H1 (cell line): ENCODE data around the gene ALPL. TPM values are rescaled to one million over a fixed set of nuclear protein-coding genes. Genes with fewer than 3 reads are reported as not detected.

ENCODE experiments used
- CTCF ChIA-PET: fragments of 300-600 bp; sonication (Branson Sonifier 250); formaldehyde crosslinking; loops from one replicate; lab custom pipeline; 2021; ENCODE audit not compliant: partially characterized antibody; lab: Charles Lee
- POLR2A ChIA-PET: fragments of 300-600 bp; sonication (Branson Sonifier 250); formaldehyde crosslinking; loops from one replicate; lab custom pipeline; 2021; ENCODE audit warnings: inconsistent platforms; ENCODE audit not compliant: partially characterized antibody; lab: Charles Lee
- DNase-seq, 2 experiments: peaks; one replicate each; pipeline versions ENCODE4 v3.0.0 to v3.0.0-alpha.2; 2010 to 2022; ENCODE audit warnings: low spot score in 2 of 2, low read depth in 1 of 2, mixed read lengths in 1 of 2
- FAIRE-seq: peaks from 2 replicates; lab custom pipeline; 2011; peaks lifted over from hg19 to GRCh38; lab: Jason Lieb, UNC
- H2AFZ ChIP-seq: 2 replicates; pipeline ENCODE4 v1.8.1; 2012; ENCODE audit warnings: low read length, inconsistent platforms
- H2AK5ac ChIP-seq: 2 replicates; pipeline ENCODE4 v1.6.1; 2013; ENCODE audit warnings: low read depth, low read length
- H2BK120ac ChIP-seq: replicated peaks from 2 replicates; pipeline ENCODE3; 2013; ENCODE audit warnings: low read depth, low read length, inconsistent platforms
- H2BK12ac ChIP-seq: 2 replicates; pipeline ENCODE4 v1.6.1; 2013; ENCODE audit warnings: low read depth, low read length
- H2BK15ac ChIP-seq: 2 replicates; pipeline ENCODE4 v1.6.1; 2013; ENCODE audit warnings: low read length
- H2BK20ac ChIP-seq: 2 replicates; pipeline ENCODE4 v1.6.1; 2013; ENCODE audit warnings: low read length
- H2BK5ac ChIP-seq: 2 replicates; pipeline ENCODE4 v1.6.1; 2013; ENCODE audit warnings: low read depth, low read length
- H3K14ac ChIP-seq: 2 replicates; pipeline ENCODE4 v1.6.1; 2013; ENCODE audit warnings: inconsistent platforms; ENCODE audit not compliant: insufficient read length
- H3K18ac ChIP-seq: 2 replicates; pipeline ENCODE4 v1.6.1; 2013; ENCODE audit warnings: low read length; ENCODE audit errors: extremely low read depth
- H3K23ac ChIP-seq: 2 replicates; pipeline ENCODE4 v1.6.1; 2013; ENCODE audit warnings: inconsistent platforms; ENCODE audit not compliant: insufficient read length
- H3K23me2 ChIP-seq: 2 replicates; pipeline ENCODE4 v1.6.1; 2013; ENCODE audit warnings: low read depth, low read length
- H3K27ac ChIP-seq: 2 replicates; pipeline ENCODE4 v1.6.1; 2011; ENCODE audit warnings: low read depth, low read length, inconsistent platforms
- H3K27me3 ChIP-seq, 4 experiments: replicated peaks in 1 of 4; 1 replicate in 1 of 4; 2 replicates in 3 of 4; pipeline versions ENCODE4 v1.6.1 to v1.8.1; 2011 to 2013; ENCODE audit warnings: low read length in 3 of 4, mild to moderate bottlenecking in 3 of 4, inconsistent platforms in 2 of 4, mixed read lengths in 2 of 4, moderate library complexity in 1 of 4; ENCODE audit not compliant: control insufficient read depth in 3 of 4, insufficient read depth in 3 of 4; ENCODE audit errors: extremely low read depth in 1 of 4
- H3K36me3 ChIP-seq, 4 experiments: 2 replicates each; pipeline versions ENCODE4 v1.6.1 to v1.8.1; 2011 to 2013; ENCODE audit warnings: mild to moderate bottlenecking in 4 of 4, low read length in 3 of 4, moderate library complexity in 2 of 4, control low read depth in 1 of 4, inconsistent platforms in 1 of 4; ENCODE audit not compliant: insufficient read depth in 4 of 4, control insufficient read depth in 2 of 4
- H3K4ac ChIP-seq: replicated peaks from 2 replicates; pipeline ENCODE3; 2013; ENCODE audit warnings: low read length, low read depth, mixed read lengths, inconsistent platforms; ENCODE audit not compliant: insufficient read length
- H3K4me1 ChIP-seq, 4 experiments: replicated peaks in 1 of 4; 1 replicate in 1 of 4; 2 replicates in 3 of 4; pipeline versions ENCODE4 v1.6.1 to v1.8.1; 2011 to 2013; ENCODE audit warnings: low read length in 3 of 4, inconsistent platforms in 2 of 4, mixed read lengths in 1 of 4; ENCODE audit not compliant: insufficient read depth in 4 of 4, control insufficient read depth in 3 of 4
- H3K4me2 ChIP-seq, 2 experiments: 2 replicates each; pipeline versions ENCODE4 v1.6.1 to v1.8.1; 2011 to 2013; ENCODE audit warnings: low read depth in 2 of 2, low read length in 2 of 2, control low read depth in 1 of 2, inconsistent platforms in 1 of 2, mild to moderate bottlenecking in 1 of 2; ENCODE audit not compliant: insufficient read depth in 1 of 2
- H3K4me3 ChIP-seq, 4 experiments: fragments of 200-600, 300-600 bp in 1 of 4; sonication (generic), shearing (Covaris generic), sonication (Bioruptor Twin) in 1 of 4; 2 replicates each; pipeline versions ENCODE4 v1.5.1 to v1.8.1; 2011 to 2016; ENCODE audit warnings: low read length in 4 of 4, low read depth in 3 of 4, control low read depth in 2 of 4, inconsistent platforms in 2 of 4, mild to moderate bottlenecking in 2 of 4, mixed read lengths in 1 of 4, moderate library complexity in 1 of 4; ENCODE audit not compliant: insufficient read depth in 2 of 4; ENCODE audit errors: extremely low read depth in 1 of 4
- H3K56ac ChIP-seq: replicated peaks from 2 replicates; pipeline ENCODE3; 2013; ENCODE audit warnings: low read depth, mild to moderate bottlenecking, mixed read lengths, low read length, inconsistent platforms; ENCODE audit not compliant: insufficient read length
- H3K79me1 ChIP-seq: 2 replicates; pipeline ENCODE4 v1.6.1; 2013; ENCODE audit warnings: low read depth, low read length, control low read depth
- H3K79me2 ChIP-seq, 2 experiments: 2 replicates each; pipeline versions ENCODE4 v1.6.1 to v1.8.1; 2012 to 2013; ENCODE audit warnings: low read length in 2 of 2, mild to moderate bottlenecking in 2 of 2, inconsistent platforms in 1 of 2; ENCODE audit not compliant: insufficient read depth in 2 of 2, control insufficient read depth in 1 of 2
- H3K9ac ChIP-seq, 4 experiments: replicated peaks in 1 of 4; 1 replicate in 1 of 4; 2 replicates in 3 of 4; pipeline versions ENCODE4 v1.6.1 to v1.8.1; 2011 to 2013; ENCODE audit warnings: low read depth in 3 of 4, low read length in 3 of 4, control low read depth in 2 of 4, mild to moderate bottlenecking in 2 of 4, moderate library complexity in 2 of 4, inconsistent platforms in 1 of 4; ENCODE audit errors: extremely low read depth in 1 of 4
- H3K9me3 ChIP-seq, 2 experiments: 2 replicates each; pipeline versions ENCODE4 v1.6.1 to v1.8.1; 2012 to 2013; ENCODE audit warnings: mild to moderate bottlenecking in 2 of 2, moderate library complexity in 2 of 2, control low read depth in 1 of 2, inconsistent platforms in 1 of 2, low read depth in 1 of 2, low read length in 1 of 2, mixed read lengths in 1 of 2; ENCODE audit not compliant: insufficient read depth in 2 of 2
- H4K20me1 ChIP-seq, 2 experiments: replicated peaks in 1 of 2; 2 replicates each; pipeline versions ENCODE3 to v1.8.1; 2011 to 2013; ENCODE audit warnings: inconsistent platforms in 2 of 2, low read length in 2 of 2, mild to moderate bottlenecking in 1 of 2; ENCODE audit not compliant: insufficient read depth in 2 of 2, control insufficient read depth in 1 of 2
- H4K5ac ChIP-seq: 2 replicates; pipeline ENCODE4 v1.6.1; 2013; ENCODE audit warnings: low read length, low read depth, mixed read lengths, inconsistent platforms; ENCODE audit not compliant: insufficient read length
- H4K8ac ChIP-seq: 2 replicates; pipeline ENCODE4 v1.8.0; 2013; ENCODE audit warnings: mild to moderate bottlenecking, moderate library complexity, low read length, inconsistent platforms; ENCODE audit not compliant: insufficient read depth; ENCODE audit errors: extremely low read depth
- H4K91ac ChIP-seq: replicated peaks from 2 replicates; pipeline ENCODE3; 2013; ENCODE audit warnings: low read length, mixed read lengths, inconsistent platforms; ENCODE audit not compliant: insufficient read length
- CEBPB ChIP-seq: IDR thresholded peaks from 2 replicates; pipeline ENCODE4 v1.6.1; 2012; ENCODE audit warnings: low read depth, low read length
- CREB1 ChIP-seq: IDR thresholded peaks from 2 replicates; pipeline ENCODE4 v1.6.1; 2012; ENCODE audit warnings: inconsistent platforms
- EGR1 ChIP-seq: IDR thresholded peaks from 2 replicates; pipeline ENCODE4 v1.6.1; 2011; ENCODE audit warnings: low read depth, low read length, borderline replicate concordance
- FOSL1 ChIP-seq: IDR thresholded peaks from 2 replicates; pipeline ENCODE4 v1.6.1; 2011; ENCODE audit warnings: mild to moderate bottlenecking, low read depth, low read length, moderate library complexity; ENCODE audit not compliant: insufficient read depth
- JUN ChIP-seq: IDR thresholded peaks from 2 replicates; pipeline ENCODE4 v1.6.1; 2011; ENCODE audit warnings: low read depth, mild to moderate bottlenecking, improper control_type of control experiment, low read length
- KDM1A ChIP-seq: fragments of 200-600, 300-600 bp; sonication (generic); IDR thresholded peaks from 2 replicates; pipeline ENCODE4 v1.7.1; 2016; ENCODE audit warnings: mild to moderate bottlenecking, low read length, borderline replicate concordance
- MAFK ChIP-seq: IDR thresholded peaks from 2 replicates; pipeline ENCODE4 v1.6.1; 2012; ENCODE audit warnings: low read depth, mild to moderate bottlenecking, improper control_type of control experiment, low read length
- NRF1 ChIP-seq: IDR thresholded peaks from 2 replicates; pipeline ENCODE4 v1.6.1; 2011; ENCODE audit warnings: mild to moderate bottlenecking, low read depth, low read length, improper control_type of control experiment
- POU5F1 ChIP-seq: IDR thresholded peaks from 2 replicates; pipeline ENCODE4 v1.6.1; 2011; ENCODE audit warnings: low read depth, mild to moderate bottlenecking, low read length, moderate library complexity
- RAD21 ChIP-seq, 2 experiments: IDR thresholded peaks in 1 of 2; conservative IDR thresholded peaks in 1 of 2; 2 replicates each; pipeline ENCODE4 v1.6.1; 2011; ENCODE audit warnings: low read depth in 2 of 2, low read length in 2 of 2, improper control_type of control experiment in 1 of 2, inconsistent platforms in 1 of 2, mild to moderate bottlenecking in 1 of 2, moderate library complexity in 1 of 2
- RFX5 ChIP-seq: IDR thresholded peaks from 2 replicates; pipeline ENCODE4 v1.6.1; 2011; ENCODE audit warnings: low read depth, low read length, improper control_type of control experiment, borderline replicate concordance
- SAP30 ChIP-seq: fragments of 300-600 bp; sonication (generic); IDR thresholded peaks from 2 replicates; pipeline ENCODE4 v1.7.1; 2012; ENCODE audit warnings: low read length, moderate library complexity, mild to moderate bottlenecking, inconsistent platforms; ENCODE audit not compliant: insufficient read depth, insufficient replicate concordance
- SIRT6 ChIP-seq: IDR thresholded peaks from one replicate; pipeline ENCODE4 v1.7.1; 2012; ENCODE audit warnings: low read length, inconsistent platforms
- SP2 ChIP-seq: IDR thresholded peaks from 2 replicates; pipeline ENCODE4 v1.6.1; 2012; ENCODE audit warnings: mild to moderate bottlenecking, low read length, inconsistent platforms
- SUZ12 ChIP-seq: fragments of 200-600 bp; sonication (generic); IDR thresholded peaks from 2 replicates; pipeline ENCODE4 v1.6.1; 2012; ENCODE audit warnings: mild to moderate bottlenecking, inconsistent platforms, low read length, moderate library complexity, mixed read lengths
- TBP ChIP-seq: IDR thresholded peaks from 2 replicates; pipeline ENCODE4 v1.6.1; 2011; ENCODE audit warnings: low read depth, low read length, improper control_type of control experiment
- WGBS, 2 experiments: shearing (Covaris generic) in 1 of 2; methylation state at CpG; one replicate each; pipeline versions ENCODE4 v1.1.6 to v1.1.7; 2013 to 2015; ENCODE audit warnings: low lambda C conversion rate in 2 of 2, mixed read lengths in 2 of 2, inconsistent platforms in 1 of 2, low coverage in 1 of 2, missing lambda C conversion rate in 1 of 2; ENCODE audit not compliant: insufficient replicate concordance in 2 of 2, insufficient coverage in 1 of 2, insufficient read length in 1 of 2; ENCODE audit errors: extremely low coverage in 1 of 2, missing lambda C conversion rate in 1 of 2; 5-methylcytosine and 5-hydroxymethylcytosine counted together
- polyA plus RNA-seq, 7 experiments: library from polyadenylated mRNA; depleted of rRNA in 3 of 7; stranded (reverse) in 5 of 7; unstranded in 2 of 7; fragments of >200 nt in 5 of 7; fragments of 200-250 nt in 2 of 7; gene quantifications; 1 replicate in 5 of 7; 2 replicates in 1 of 7; 4 replicates in 1 of 7; pipeline versions ENCODE4 v1.2.1 to v1.2.3, GENCODE V29; 2011 to 2013; ENCODE audit warnings: missing spikeins in 2 of 7, mixed read lengths in 2 of 7
- total RNA-seq: library from RNA; stranded (reverse); fragmentation: NEBNext Ultra II Directional; extraction: Animal tissue kit (Norgen Biotek cat#: 25700); gene quantifications from 2 replicates; pipeline ENCODE4 v1.2.1, GENCODE V29; 2021

ALPL gene
- total and polyA plus RNA-seq, 2 of the 8 experiments (the other 6 are each of a cell fraction or from before 2014, with no cell fraction given): 175 to 362 TPM

- H2BK15ac ChIP-seq: no peak overlapping the region
- H3K79me2 ChIP-seq: no peaks in the 10 kb centered on the region
- H3K56ac ChIP-seq: no peak overlapping the region
- H4K91ac ChIP-seq: no peak overlapping the region
- H2AK5ac ChIP-seq: no peak overlapping the region
- WGBS, 2 experiments: 90% methylated on average over 5 of the region's 5 CpGs; no CpG with 5 or more reads in 1 of the 2 experiments
- H3K14ac ChIP-seq: no peak overlapping the region
- peaks cover 0 to 5% (median 3%) of the 10 kb centered on the region in 4 experiments; a peak in 4 of 7 replicates for H3K4me1 ChIP-seq
- H3K18ac ChIP-seq: no peak overlapping the region
- no peak overlapping the region for H3K4me2 ChIP-seq
- no peaks in the 10 kb centered on the region for H3K27me3 ChIP-seq
- no peak overlapping the region for H4K8ac ChIP-seq
- POLR2A ChIA-PET: no interaction called here
- CTCF ChIA-PET: interaction anchor here (6.2 kb wide), 1 partner anchor 102 kb away, joined by 35 read pairs; no protein-coding TSS in a partner anchor
- no peak overlapping the region for H4K5ac ChIP-seq
- no peaks in the 10 kb centered on the region for H3K9me3 ChIP-seq
- H2BK20ac ChIP-seq: no peak overlapping the region
- H2BK120ac ChIP-seq: no peak overlapping the region
- FAIRE-seq (no peak), DNase-seq (peak in 1 of 2 experiments; percentile 24)
- no peak overlapping the region for H2BK5ac ChIP-seq
- no peaks in the 10 kb centered on the region for H3K23me2 ChIP-seq
- no peak overlapping the region for H3K9ac ChIP-seq
- H3K79me1 ChIP-seq: no peaks in the 10 kb centered on the region; the same call in 1 of the 2 replicates
- H3K4ac ChIP-seq: no peak overlapping the region
- no peak overlapping the region for H3K23ac ChIP-seq
- H3K27ac ChIP-seq: no peak overlapping the region
- H4K20me1 ChIP-seq: no peaks in the 10 kb centered on the region
- no peak overlapping the region for H2AFZ ChIP-seq
- H3K4me3 ChIP-seq: no peak overlapping the region
- H3K36me3 ChIP-seq: no peaks in the 10 kb centered on the region
- H2BK12ac ChIP-seq: no peak overlapping the region
- TF ChIP-seq RFX5 (no peak), POU5F1 (no peak), EGR1 (no peak), FOSL1 (no peak), SUZ12 (no peak), JUN (no peak), TBP (no peak), KDM1A (no peak), SAP30 (no peak), MAFK (no peak), CEBPB (no peak), RAD21 (IDR thresholded peaks at IDR 0.05 in 1 of 2, conservative IDR thresholded peaks at IDR 0.05 in 1 of 2; ENCODE audit: low read depth in 2 of 2, low read length in 2 of 2) (no peak), SP2 (no peak), CREB1 (no peak), NRF1 (no peak), SIRT6 (no peak)
Measured at GRCh38 chr1:21472861-21473260, 36.4 kb upstream of the ALPL start.
